Panc1 (cell line): ENCODE data around the gene AKT1. TPM values are rescaled to one million over a fixed set of nuclear protein-coding genes. Genes with fewer than 3 reads are reported as not detected.

Experiments
- ATAC-seq: fragments of 200-7000 bp; cut with Tn5 transposase; 2 replicates; pipeline ENCODE4 v1.9.1; 2020; ENCODE audit warnings: mild to moderate bottlenecking, moderate library complexity
- BruUV-seq: library from RNA; stranded (reverse); fragments of 400-500 nt; replicated peaks from 2 replicates; lab custom pipeline; 2021; lab: Mats Ljungman, UMichigan
- CTCF ChIA-PET: fragments of 300-600 bp; sonication (Branson Sonifier 250); formaldehyde crosslinking; loops from one replicate; lab custom pipeline; 2022; ENCODE audit warnings: antibody characterized with exemption; lab: Charles Lee
- POLR2A ChIA-PET: fragments of 300-600 bp; sonication (Branson Sonifier 250); formaldehyde crosslinking; loops from one replicate; lab custom pipeline; 2022; ENCODE audit warnings: antibody characterized with exemption; lab: Charles Lee
- DNase-seq: peaks from one replicate; pipeline ENCODE4 v3.0.0-alpha.2; 2010; ENCODE audit warnings: low read depth, low spot score
- H3K27ac ChIP-seq: 2 replicates; pipeline ENCODE4 v1.5.1; 2011; ENCODE audit warnings: mild to moderate bottlenecking, low read length, inconsistent platforms
- H3K27me3 ChIP-seq: fragments of 200-500 bp; sonication (Bioruptor generic); 2 replicates; pipeline ENCODE4 v1.6.0; 2014; ENCODE audit warnings: low read length, inconsistent platforms; ENCODE audit not compliant: control insufficient read depth, insufficient read depth
- H3K36me3 ChIP-seq: fragments of 200-500 bp; sonication (Bioruptor generic); 2 replicates; pipeline ENCODE4 v1.5.1; 2014; ENCODE audit warnings: inconsistent platforms, mild to moderate bottlenecking, low read length, moderate library complexity; ENCODE audit not compliant: control insufficient read depth, insufficient read depth
- H3K4me1 ChIP-seq: 2 replicates; pipeline ENCODE4 v1.5.1; 2011; ENCODE audit warnings: inconsistent platforms, mild to moderate bottlenecking, low read length, moderate library complexity; ENCODE audit not compliant: control insufficient read depth, insufficient read depth
- H3K4me3 ChIP-seq, 2 experiments: 2 replicates each; pipeline ENCODE4 v1.5.1; 2011 to 2012; ENCODE audit warnings: low read depth in 2 of 2, low read length in 2 of 2, mild to moderate bottlenecking in 2 of 2, inconsistent platforms in 1 of 2, moderate library complexity in 1 of 2
- H3K9me3 ChIP-seq: fragments of 200-500 bp; sonication (Bioruptor generic); 2 replicates; pipeline ENCODE4 v1.5.1; 2014; ENCODE audit warnings: low read depth, mild to moderate bottlenecking, inconsistent platforms, low read length, moderate library complexity; ENCODE audit not compliant: control insufficient read depth, insufficient read depth
- POLR2AphosphoS5 ChIP-seq: IDR thresholded peaks from 2 replicates; pipeline ENCODE4 v1.6.1; 2012; ENCODE audit warnings: mild to moderate bottlenecking, low read depth, low read length, moderate library complexity
- REST ChIP-seq, 2 experiments: IDR thresholded peaks; 2 replicates each; pipeline ENCODE4 v1.6.1; 2011 to 2012; ENCODE audit warnings: low read depth in 2 of 2, control low read depth in 1 of 2, low read length in 1 of 2, mild to moderate bottlenecking in 1 of 2, moderate library complexity in 1 of 2; ENCODE audit not compliant: insufficient read depth in 1 of 2
- SIN3A ChIP-seq: IDR thresholded peaks from 2 replicates; pipeline ENCODE4 v1.6.1; 2012; ENCODE audit warnings: low read depth, mild to moderate bottlenecking, low read length, moderate library complexity, borderline replicate concordance; ENCODE audit not compliant: insufficient read depth
- TCF7L2 ChIP-seq: IDR thresholded peaks from 2 replicates; pipeline ENCODE4 v1.6.1; 2011; ENCODE audit warnings: mild to moderate bottlenecking, low read depth, low read length, inconsistent platforms
- in situ Hi-C: cut with HindIII; loops from 2 replicates; pipeline ENCODE4 v1.10.0; 2016; ENCODE audit warnings: low sequenced_read_pairs, low pct_unique_long_range_greater_than_20kb
- intact Hi-C: fragments of 100-400 bp; cut with micrococcal nuclease; formaldehyde crosslinking; loops from one replicate; pipeline ENCODE4 v1.10.0; 2022; ENCODE audit not compliant: unreplicated experiment
- total RNA-seq: library from RNA; stranded (reverse); gene quantifications from one replicate; pipeline ENCODE4 v1.2.1, GENCODE V29; 2021; ENCODE audit not compliant: unreplicated experiment
- TF ChIP-seq, protein P1 (sequence below): fragments of 450-650 bp; IDR thresholded peaks from 2 replicates; pipeline ENCODE4 v1.5.1; 2017; ENCODE audit warnings: mild to moderate bottlenecking

Gene AKT1
- total RNA-seq, 1 experiment from 2014 or later: 175 TPM

GRCh38 chr14:104732931-104733681 is 62.4 kb downstream of the AKT1 start:
- in situ Hi-C loops: no loop called here
- CTCF ChIA-PET: no interaction called here
- DNase-seq: no peak
- Histone ChIP-seq H3K4me3 (no peak overlapping the region), H3K9me3 (no peaks in the 10 kb centered on the region), H3K4me1 (no peaks in the 10 kb centered on the region), H3K27ac (no peak overlapping the region), H3K27me3 (no peaks in the 10 kb centered on the region), H3K36me3 (no peaks in the 10 kb centered on the region)
- POLR2A ChIA-PET: no interaction called here
- BruUV-seq: no TSS peak
- no peak for ATAC-seq
- intact Hi-C loops: no loop called here
- TF ChIP-seq TCF7L2: no peak
- TF ChIP-seq, protein P1, sequence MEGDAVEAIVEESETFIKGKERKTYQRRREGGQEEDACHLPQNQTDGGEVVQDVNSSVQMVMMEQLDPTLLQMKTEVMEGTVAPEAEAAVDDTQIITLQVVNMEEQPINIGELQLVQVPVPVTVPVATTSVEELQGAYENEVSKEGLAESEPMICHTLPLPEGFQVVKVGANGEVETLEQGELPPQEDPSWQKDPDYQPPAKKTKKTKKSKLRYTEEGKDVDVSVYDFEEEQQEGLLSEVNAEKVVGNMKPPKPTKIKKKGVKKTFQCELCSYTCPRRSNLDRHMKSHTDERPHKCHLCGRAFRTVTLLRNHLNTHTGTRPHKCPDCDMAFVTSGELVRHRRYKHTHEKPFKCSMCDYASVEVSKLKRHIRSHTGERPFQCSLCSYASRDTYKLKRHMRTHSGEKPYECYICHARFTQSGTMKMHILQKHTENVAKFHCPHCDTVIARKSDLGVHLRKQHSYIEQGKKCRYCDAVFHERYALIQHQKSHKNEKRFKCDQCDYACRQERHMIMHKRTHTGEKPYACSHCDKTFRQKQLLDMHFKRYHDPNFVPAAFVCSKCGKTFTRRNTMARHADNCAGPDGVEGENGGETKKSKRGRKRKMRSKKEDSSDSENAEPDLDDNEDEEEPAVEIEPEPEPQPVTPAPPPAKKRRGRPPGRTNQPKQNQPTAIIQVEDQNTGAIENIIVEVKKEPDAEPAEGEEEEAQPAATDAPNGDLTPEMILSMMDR: no peak
- TF ChIP-seq REST (IDR thresholded peaks at IDR 0.05; ENCODE audit: insufficient read depth in 1 of 2, low read depth in 2 of 2, low read length in 1 of 2): no peak
- no peak for TF ChIP-seq POLR2AphosphoS5
- TF ChIP-seq SIN3A: no peak

DNA sequence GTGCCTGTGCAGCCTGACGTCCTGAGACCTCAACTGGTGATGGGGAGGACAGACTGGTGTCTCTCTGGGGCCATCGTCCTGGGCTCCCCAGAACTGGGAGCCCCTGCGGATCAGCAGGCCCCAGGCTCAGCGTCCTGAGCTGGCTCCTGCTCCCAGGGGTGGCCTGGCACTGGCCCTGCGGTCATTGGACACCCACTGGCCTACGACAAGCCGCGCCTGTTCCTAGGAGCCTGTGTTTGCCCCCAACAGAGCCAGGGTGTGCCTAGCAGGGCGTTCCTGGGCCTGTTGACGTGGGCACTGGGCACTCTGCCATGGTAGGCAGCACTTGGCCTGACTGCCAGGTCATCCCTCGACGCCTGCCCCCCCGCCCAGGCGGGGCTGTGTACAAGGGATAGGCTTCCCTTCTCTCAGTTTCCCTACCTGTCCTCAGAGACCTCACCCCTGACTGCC is 63.2 kb downstream of the AKT1 start:
- no peak overlapping the region for H3K27ac ChIP-seq
- no peaks in the 10 kb centered on the region for H3K4me1 ChIP-seq
- intact Hi-C loops (no loop called here), in situ Hi-C loops (no loop called here)
- H3K9me3 ChIP-seq: no peaks in the 10 kb centered on the region
- ChIA-PET CTCF (no interaction called here), POLR2A (no interaction called here)
- no peaks in the 10 kb centered on the region for H3K36me3 ChIP-seq
- ATAC-seq (no peak), DNase-seq (no peak)
- H3K27me3 ChIP-seq: no peaks in the 10 kb centered on the region
- no peak overlapping the region for H3K4me3 ChIP-seq
- TF ChIP-seq TCF7L2 (no peak), SIN3A (no peak), REST (IDR thresholded peaks at IDR 0.05; ENCODE audit: insufficient read depth in 1 of 2, low read depth in 2 of 2, low read length in 1 of 2) (no peak), POLR2AphosphoS5 (no peak)
- TF ChIP-seq, protein P1: no peak
- no TSS peak for BruUV-seq
